HG03097 (cell line): Measurements from ENCODE around the gene PPM1N.
"Not testable (repeated sequence)": the region's sequence is repeated elsewhere in the genome, so short reads cannot be mapped to it uniquely, and the experiment has no call there.

Source experiments
- ATAC-seq: cut with Tn5 transposase; IDR thresholded peaks from one replicate; pipeline ENCODE4 v1.9.1; 2021; ENCODE audit not compliant: unreplicated experiment, low FRiP score

Gene PPM1N

GRCh38 chr19:45506989-45507871, 9.0 kb downstream of the PPM1N start, which contains the start of gene VASP:
TSS of gene VASP (plus strand) at chr19:45507479. CDS start at chr19:45507772, 293 bp downstream.
- ATAC-seq, result peak; percentile 48

- ATAC-seq, result no peak
Measured at GRCh38 chr19:45507872-45508416, 9.7 kb downstream of the PPM1N start.

GRCh38 chr19:45508417-45508860, 10.2 kb downstream of the PPM1N start:
- peak; percentile 6 for ATAC-seq

- ATAC-seq, result peak; percentile 30
Measured at GRCh38 chr19:45508861-45509691, 10.8 kb downstream of the PPM1N start.

- no peak for ATAC-seq
Measured at GRCh38 chr19:45509692-45510015, 11.4 kb downstream of the PPM1N start.

GRCh38 chr19:45510352-45510751, 12.1 kb downstream of the PPM1N start:
- ATAC-seq, result not testable (repeated sequence)

- ATAC-seq, result no peak
Measured at GRCh38 chr19:45511074-45511473, 12.8 kb downstream of the PPM1N start.

GRCh38 chr19:45512881-45513483, 14.7 kb downstream of the PPM1N start:
- ATAC-seq, result no peak

GRCh38 chr19:45514376-45515051, 16.3 kb downstream of the PPM1N start:
- no peak for ATAC-seq

- no peak for ATAC-seq
Measured at GRCh38 chr19:45515081-45515624, 16.9 kb downstream of the PPM1N start.

- no peak for ATAC-seq
Measured at GRCh38 chr19:45515807-45516401, 17.7 kb downstream of the PPM1N start.

- no peak for ATAC-seq
Measured at GRCh38 chr19:45517238-45517637, 19.0 kb downstream of the PPM1N start.

GRCh38 chr19:45517641-45518468, 19.6 kb downstream of the PPM1N start:
- no peak for ATAC-seq

- ATAC-seq, result no peak
Measured at GRCh38 chr19:45518469-45518826, 20.2 kb downstream of the PPM1N start.

GRCh38 chr19:45522010-45522941, 24.0 kb downstream of the PPM1N start:
- no peak for ATAC-seq

- ATAC-seq, result peak; percentile 83
Measured at GRCh38 chr19:45523642-45524256, 25.5 kb downstream of the PPM1N start.

GRCh38 chr19:45524575-45525129, 26.4 kb downstream of the PPM1N start:
- no peak for ATAC-seq
